Ishikawa (cell line): ENCODE results near the gene THEM4.

Experiments
- EGR1 ChIP-seq: IDR thresholded peaks from 2 replicates; pipeline ENCODE4 v1.6.1; 2012
- EP300 ChIP-seq: IDR thresholded peaks from 2 replicates; pipeline ENCODE4 v1.6.1; 2012; ENCODE audit warnings: borderline replicate concordance
- MAX ChIP-seq: IDR thresholded peaks from 2 replicates; pipeline ENCODE4 v1.6.1; 2012
- NFIC ChIP-seq: IDR thresholded peaks from 2 replicates; pipeline ENCODE4 v1.6.1; 2012
- REST ChIP-seq: IDR thresholded peaks from 2 replicates; pipeline ENCODE4 v1.6.1; 2012; ENCODE audit warnings: low read depth, mild to moderate bottlenecking
- TAF1 ChIP-seq: IDR thresholded peaks from 2 replicates; pipeline ENCODE4 v1.6.1; 2012; ENCODE audit warnings: low read depth, mild to moderate bottlenecking
- TEAD4 ChIP-seq: IDR thresholded peaks from 2 replicates; pipeline ENCODE4 v1.6.1; 2012
- YY1 ChIP-seq: IDR thresholded peaks from 2 replicates; pipeline ENCODE4 v1.6.1; 2012; ENCODE audit warnings: low read depth
- ZBTB7A ChIP-seq: IDR thresholded peaks from 2 replicates; pipeline ENCODE4 v1.6.1; 2012; ENCODE audit warnings: low read depth

- TF ChIP-seq ZBTB7A, result no peak
- no peak for TF ChIP-seq TAF1
- no peak for TF ChIP-seq TEAD4
- TF ChIP-seq REST, result no peak
- no peak for TF ChIP-seq YY1
- TF ChIP-seq EGR1, result no peak
- TF ChIP-seq EP300, result no peak
- no peak for TF ChIP-seq NFIC
- TF ChIP-seq MAX, result no peak
Measured at GRCh38 chr1:151837197-151837596, 72.1 kb downstream of the THEM4 start.
